Measurements from ENCODE around the gene GPC6.

Gene GPC6

GRCh38 chr13:93266681-93267080, 40.1 kb downstream of the GPC6 start:
- Histone ChIP-seq H3K9me3 (ENCODE audit: control insufficient read depth in 1 of 2, low read length in 2 of 2) (no peaks in the 10 kb centered on the region), H3K4me1 (ENCODE audit: control insufficient read depth in 1 of 2, insufficient read depth in 2 of 2, low read length in 2 of 2) (no peaks in the 10 kb centered on the region), H3K27ac (ENCODE audit: low read depth, low read length) (no peak overlapping the region), H3K36me3 (ENCODE audit: control insufficient read depth in 1 of 2, insufficient read depth in 2 of 2, low read length in 2 of 2) (no peaks in the 10 kb centered on the region), H3K4me3 (ENCODE audit: low read depth in 1 of 2, low read length in 2 of 2) (no peak overlapping the region), H3K9ac (ENCODE audit: low read depth in 1 of 2, low read length in 2 of 2) (no peak overlapping the region), H3K27me3 (ENCODE audit: control insufficient read depth in 1 of 2, insufficient read depth in 2 of 2, low read length in 2 of 2) (no peaks in the 10 kb centered on the region)

GRCh38 chr13:93268327-93269028, 41.9 kb downstream of the GPC6 start:
- Histone ChIP-seq H3K27ac (ENCODE audit: low read depth, low read length) (no peak overlapping the region), H3K36me3 (ENCODE audit: control insufficient read depth in 1 of 2, insufficient read depth in 2 of 2, low read length in 2 of 2) (no peaks in the 10 kb centered on the region), H3K9me3 (ENCODE audit: control insufficient read depth in 1 of 2, low read length in 2 of 2) (no peaks in the 10 kb centered on the region), H3K9ac (ENCODE audit: low read depth in 1 of 2, low read length in 2 of 2) (no peak overlapping the region), H3K27me3 (ENCODE audit: control insufficient read depth in 1 of 2, insufficient read depth in 2 of 2, low read length in 2 of 2) (no peaks in the 10 kb centered on the region), H3K4me1 (ENCODE audit: control insufficient read depth in 1 of 2, insufficient read depth in 2 of 2, low read length in 2 of 2) (no peaks in the 10 kb centered on the region), H3K4me3 (ENCODE audit: low read depth in 1 of 2, low read length in 2 of 2) (no peak overlapping the region)

GRCh38 chr13:93270769-93271742, 44.4 kb downstream of the GPC6 start:
- H3K9me3 ChIP-seq (ENCODE audit: control insufficient read depth in 1 of 2, low read length in 2 of 2) = no peaks in the 10 kb centered on the region
- no peaks in the 10 kb centered on the region for H3K27me3 ChIP-seq (ENCODE audit: control insufficient read depth in 1 of 2, insufficient read depth in 2 of 2, low read length in 2 of 2)
- no peak overlapping the region for H3K9ac ChIP-seq (ENCODE audit: low read depth in 1 of 2, low read length in 2 of 2)
- no peak overlapping the region for H3K4me3 ChIP-seq (ENCODE audit: low read depth in 1 of 2, low read length in 2 of 2)
- H3K27ac ChIP-seq (ENCODE audit: low read depth, low read length) = no peak overlapping the region
- H3K36me3 ChIP-seq (ENCODE audit: control insufficient read depth in 1 of 2, insufficient read depth in 2 of 2, low read length in 2 of 2) = no peaks in the 10 kb centered on the region
- H3K4me1 ChIP-seq (ENCODE audit: control insufficient read depth in 1 of 2, insufficient read depth in 2 of 2, low read length in 2 of 2) = no peaks in the 10 kb centered on the region

- Histone ChIP-seq H3K36me3 (ENCODE audit: control insufficient read depth in 1 of 2, insufficient read depth in 2 of 2, low read length in 2 of 2) (no peaks in the 10 kb centered on the region), H3K4me1 (ENCODE audit: control insufficient read depth in 1 of 2, insufficient read depth in 2 of 2, low read length in 2 of 2) (no peaks in the 10 kb centered on the region), H3K27me3 (ENCODE audit: control insufficient read depth in 1 of 2, insufficient read depth in 2 of 2, low read length in 2 of 2) (no peaks in the 10 kb centered on the region), H3K9me3 (ENCODE audit: control insufficient read depth in 1 of 2, low read length in 2 of 2) (no peaks in the 10 kb centered on the region), H3K9ac (ENCODE audit: low read depth in 1 of 2, low read length in 2 of 2) (no peak overlapping the region), H3K4me3 (ENCODE audit: low read depth in 1 of 2, low read length in 2 of 2) (no peak overlapping the region), H3K27ac (ENCODE audit: low read depth, low read length) (no peak overlapping the region)
These were observed 53.4 kb downstream of the GPC6 start for GRCh38 chr13:93279982-93280381.

GRCh38 chr13:93280688-93281087, 54.1 kb downstream of the GPC6 start:
- H3K9ac ChIP-seq (ENCODE audit: low read depth in 1 of 2, low read length in 2 of 2) = no peak overlapping the region
- H3K4me3 ChIP-seq (ENCODE audit: low read depth in 1 of 2, low read length in 2 of 2) = no peak overlapping the region
- no peaks in the 10 kb centered on the region for H3K27me3 ChIP-seq (ENCODE audit: control insufficient read depth in 1 of 2, insufficient read depth in 2 of 2, low read length in 2 of 2)
- H3K36me3 ChIP-seq (ENCODE audit: control insufficient read depth in 1 of 2, insufficient read depth in 2 of 2, low read length in 2 of 2) = no peaks in the 10 kb centered on the region
- H3K4me1 ChIP-seq (ENCODE audit: control insufficient read depth in 1 of 2, insufficient read depth in 2 of 2, low read length in 2 of 2) = no peaks in the 10 kb centered on the region
- no peaks in the 10 kb centered on the region for H3K9me3 ChIP-seq (ENCODE audit: control insufficient read depth in 1 of 2, low read length in 2 of 2)
- no peak overlapping the region for H3K27ac ChIP-seq (ENCODE audit: low read depth, low read length)

- no peaks in the 10 kb centered on the region for H3K4me1 ChIP-seq (ENCODE audit: control insufficient read depth in 1 of 2, insufficient read depth in 2 of 2, low read length in 2 of 2)
- no peaks in the 10 kb centered on the region for H3K27me3 ChIP-seq (ENCODE audit: control insufficient read depth in 1 of 2, insufficient read depth in 2 of 2, low read length in 2 of 2)
- H3K36me3 ChIP-seq (ENCODE audit: control insufficient read depth in 1 of 2, insufficient read depth in 2 of 2, low read length in 2 of 2) = no peaks in the 10 kb centered on the region
- H3K4me3 ChIP-seq (ENCODE audit: low read depth in 1 of 2, low read length in 2 of 2) = no peak overlapping the region
- no peak overlapping the region for H3K9ac ChIP-seq (ENCODE audit: low read depth in 1 of 2, low read length in 2 of 2)
- H3K27ac ChIP-seq (ENCODE audit: low read depth, low read length) = no peak overlapping the region
- no peaks in the 10 kb centered on the region for H3K9me3 ChIP-seq (ENCODE audit: control insufficient read depth in 1 of 2, low read length in 2 of 2)
These were observed 56.6 kb downstream of the GPC6 start for GRCh38 chr13:93283255-93283654.

- H3K27ac ChIP-seq (ENCODE audit: low read depth, low read length) = no peak overlapping the region
- H3K4me1 ChIP-seq (ENCODE audit: control insufficient read depth in 1 of 2, insufficient read depth in 2 of 2, low read length in 2 of 2) = no peaks in the 10 kb centered on the region
- H3K36me3 ChIP-seq (ENCODE audit: control insufficient read depth in 1 of 2, insufficient read depth in 2 of 2, low read length in 2 of 2) = no peaks in the 10 kb centered on the region
- no peak overlapping the region for H3K4me3 ChIP-seq (ENCODE audit: low read depth in 1 of 2, low read length in 2 of 2)
- no peak overlapping the region for H3K9ac ChIP-seq (ENCODE audit: low read depth in 1 of 2, low read length in 2 of 2)
- no peaks in the 10 kb centered on the region for H3K27me3 ChIP-seq (ENCODE audit: control insufficient read depth in 1 of 2, insufficient read depth in 2 of 2, low read length in 2 of 2)
- no peaks in the 10 kb centered on the region for H3K9me3 ChIP-seq (ENCODE audit: control insufficient read depth in 1 of 2, low read length in 2 of 2)
These were observed 57.5 kb downstream of the GPC6 start for GRCh38 chr13:93284064-93284463.

- H3K9ac ChIP-seq (ENCODE audit: low read depth in 1 of 2, low read length in 2 of 2) = no peak overlapping the region
- H3K27me3 ChIP-seq (ENCODE audit: control insufficient read depth in 1 of 2, insufficient read depth in 2 of 2, low read length in 2 of 2) = no peaks in the 10 kb centered on the region
- no peak overlapping the region for H3K27ac ChIP-seq (ENCODE audit: low read depth, low read length)
- no peaks in the 10 kb centered on the region for H3K9me3 ChIP-seq (ENCODE audit: control insufficient read depth in 1 of 2, low read length in 2 of 2)
- no peaks in the 10 kb centered on the region for H3K4me1 ChIP-seq (ENCODE audit: control insufficient read depth in 1 of 2, insufficient read depth in 2 of 2, low read length in 2 of 2)
- no peaks in the 10 kb centered on the region for H3K36me3 ChIP-seq (ENCODE audit: control insufficient read depth in 1 of 2, insufficient read depth in 2 of 2, low read length in 2 of 2)
- no peak overlapping the region for H3K4me3 ChIP-seq (ENCODE audit: low read depth in 1 of 2, low read length in 2 of 2)
These were observed 59.4 kb downstream of the GPC6 start for GRCh38 chr13:93286047-93286446.

- Histone ChIP-seq H3K9me3 (ENCODE audit: control insufficient read depth in 1 of 2, low read length in 2 of 2) (no peaks in the 10 kb centered on the region), H3K9ac (ENCODE audit: low read depth in 1 of 2, low read length in 2 of 2) (no peak overlapping the region), H3K36me3 (ENCODE audit: control insufficient read depth in 1 of 2, insufficient read depth in 2 of 2, low read length in 2 of 2) (no peaks in the 10 kb centered on the region), H3K27me3 (ENCODE audit: control insufficient read depth in 1 of 2, insufficient read depth in 2 of 2, low read length in 2 of 2) (no peaks in the 10 kb centered on the region), H3K4me1 (ENCODE audit: control insufficient read depth in 1 of 2, insufficient read depth in 2 of 2, low read length in 2 of 2) (no peaks in the 10 kb centered on the region), H3K27ac (ENCODE audit: low read depth, low read length) (no peak overlapping the region), H3K4me3 (ENCODE audit: low read depth in 1 of 2, low read length in 2 of 2) (no peak overlapping the region)
These were observed 62.4 kb downstream of the GPC6 start for GRCh38 chr13:93289053-93289452.

GRCh38 chr13:93289842-93290241, 63.2 kb downstream of the GPC6 start:
- H3K9me3 ChIP-seq (ENCODE audit: control insufficient read depth in 1 of 2, low read length in 2 of 2) = no peaks in the 10 kb centered on the region
- H3K27me3 ChIP-seq (ENCODE audit: control insufficient read depth in 1 of 2, insufficient read depth in 2 of 2, low read length in 2 of 2) = no peaks in the 10 kb centered on the region
- no peak overlapping the region for H3K27ac ChIP-seq (ENCODE audit: low read depth, low read length)
- no peak overlapping the region for H3K4me3 ChIP-seq (ENCODE audit: low read depth in 1 of 2, low read length in 2 of 2)
- no peak overlapping the region for H3K9ac ChIP-seq (ENCODE audit: low read depth in 1 of 2, low read length in 2 of 2)
- no peaks in the 10 kb centered on the region for H3K4me1 ChIP-seq (ENCODE audit: control insufficient read depth in 1 of 2, insufficient read depth in 2 of 2, low read length in 2 of 2)
- no peaks in the 10 kb centered on the region for H3K36me3 ChIP-seq (ENCODE audit: control insufficient read depth in 1 of 2, insufficient read depth in 2 of 2, low read length in 2 of 2)

All from duodenal mucosa (tissue), 2 donors.